ENCODE results near the gene PMCH.
"Not testable (repeated sequence)": the region's sequence is repeated elsewhere in the genome, so short reads cannot be mapped to it uniquely, and the experiment has no call there.

PMCH gene

GRCh38 chr12:102172436-102172835, 25.2 kb downstream of the PMCH start:
- DNase-seq (ENCODE audit: low spot score) = no peak
- TF ChIP-seq, protein P1, sequence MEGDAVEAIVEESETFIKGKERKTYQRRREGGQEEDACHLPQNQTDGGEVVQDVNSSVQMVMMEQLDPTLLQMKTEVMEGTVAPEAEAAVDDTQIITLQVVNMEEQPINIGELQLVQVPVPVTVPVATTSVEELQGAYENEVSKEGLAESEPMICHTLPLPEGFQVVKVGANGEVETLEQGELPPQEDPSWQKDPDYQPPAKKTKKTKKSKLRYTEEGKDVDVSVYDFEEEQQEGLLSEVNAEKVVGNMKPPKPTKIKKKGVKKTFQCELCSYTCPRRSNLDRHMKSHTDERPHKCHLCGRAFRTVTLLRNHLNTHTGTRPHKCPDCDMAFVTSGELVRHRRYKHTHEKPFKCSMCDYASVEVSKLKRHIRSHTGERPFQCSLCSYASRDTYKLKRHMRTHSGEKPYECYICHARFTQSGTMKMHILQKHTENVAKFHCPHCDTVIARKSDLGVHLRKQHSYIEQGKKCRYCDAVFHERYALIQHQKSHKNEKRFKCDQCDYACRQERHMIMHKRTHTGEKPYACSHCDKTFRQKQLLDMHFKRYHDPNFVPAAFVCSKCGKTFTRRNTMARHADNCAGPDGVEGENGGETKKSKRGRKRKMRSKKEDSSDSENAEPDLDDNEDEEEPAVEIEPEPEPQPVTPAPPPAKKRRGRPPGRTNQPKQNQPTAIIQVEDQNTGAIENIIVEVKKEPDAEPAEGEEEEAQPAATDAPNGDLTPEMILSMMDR (IDR thresholded peaks at IDR 0.05; ENCODE audit: extremely low read depth, missing control alignments) = no peak

DNA sequence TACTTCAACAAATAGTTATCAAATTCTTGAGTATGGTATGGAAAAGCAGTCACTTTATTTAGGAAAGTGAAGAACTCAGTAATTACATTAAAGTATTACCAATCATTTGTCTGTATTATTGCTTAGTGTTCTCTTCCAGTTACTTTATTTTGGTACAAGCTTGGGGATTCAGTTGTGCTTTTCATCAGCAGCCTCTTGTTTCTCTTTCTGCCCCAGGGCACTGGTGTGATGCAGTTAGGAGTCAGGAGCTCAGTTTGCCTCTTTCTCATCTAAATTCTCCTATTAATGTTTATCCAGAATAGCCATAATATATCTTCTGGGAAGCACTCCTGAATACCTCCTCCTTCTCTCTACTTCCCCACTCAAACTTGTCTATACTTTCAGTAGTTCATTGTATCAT, 25.7 kb downstream of the PMCH start:
- TF ChIP-seq, protein P1 (IDR thresholded peaks at IDR 0.05; ENCODE audit: extremely low read depth, missing control alignments) = no peak
- no peak for DNase-seq (ENCODE audit: low spot score)

DNA sequence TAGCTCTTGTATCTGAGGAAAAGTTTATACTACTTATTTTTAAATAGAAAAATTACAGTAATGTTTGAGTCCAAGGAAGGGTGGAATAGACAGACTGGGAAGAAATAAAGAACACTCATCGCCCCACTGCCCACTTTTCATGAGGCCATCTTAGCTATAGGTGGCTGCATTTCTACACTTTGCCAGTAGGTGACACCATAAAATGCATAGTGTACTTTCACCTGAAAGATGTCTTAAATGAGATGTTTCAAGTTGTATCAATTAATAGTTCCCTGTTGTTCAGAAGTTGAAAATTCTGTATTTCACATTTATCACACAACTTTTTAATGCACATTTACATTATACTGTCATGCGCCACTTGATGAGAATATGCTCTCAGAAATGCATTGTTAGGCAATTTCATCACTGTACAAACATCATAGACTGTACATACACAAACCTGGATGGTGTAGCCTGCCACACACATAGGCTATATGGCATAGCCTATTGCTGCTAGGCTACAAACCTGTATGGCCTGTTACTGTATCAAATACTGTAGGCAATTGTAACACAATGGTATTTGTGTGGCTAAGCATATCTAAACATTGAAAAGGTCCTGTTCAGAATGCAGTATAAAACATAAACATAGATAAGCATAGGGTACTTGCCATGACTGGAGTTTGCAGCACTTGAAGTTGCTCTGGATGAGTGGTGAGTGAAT, 27.6 kb downstream of the PMCH start:
- TF ChIP-seq, protein P1 (IDR thresholded peaks at IDR 0.05; ENCODE audit: extremely low read depth, missing control alignments) = peak; percentile 48
- peak; percentile 12 for DNase-seq (ENCODE audit: low spot score)

GRCh38 chr12:102167821-102168604, 29.6 kb downstream of the PMCH start:
- TF ChIP-seq, protein P1 (IDR thresholded peaks at IDR 0.05; ENCODE audit: extremely low read depth, missing control alignments) = no peak
- peak; percentile 12 for DNase-seq (ENCODE audit: low spot score)

GRCh38 chr12:102163383-102163782, 34.2 kb downstream of the PMCH start:
- DNase-seq (ENCODE audit: low spot score) = no peak
- TF ChIP-seq, protein P1 (IDR thresholded peaks at IDR 0.05; ENCODE audit: extremely low read depth, missing control alignments) = no peak

DNA sequence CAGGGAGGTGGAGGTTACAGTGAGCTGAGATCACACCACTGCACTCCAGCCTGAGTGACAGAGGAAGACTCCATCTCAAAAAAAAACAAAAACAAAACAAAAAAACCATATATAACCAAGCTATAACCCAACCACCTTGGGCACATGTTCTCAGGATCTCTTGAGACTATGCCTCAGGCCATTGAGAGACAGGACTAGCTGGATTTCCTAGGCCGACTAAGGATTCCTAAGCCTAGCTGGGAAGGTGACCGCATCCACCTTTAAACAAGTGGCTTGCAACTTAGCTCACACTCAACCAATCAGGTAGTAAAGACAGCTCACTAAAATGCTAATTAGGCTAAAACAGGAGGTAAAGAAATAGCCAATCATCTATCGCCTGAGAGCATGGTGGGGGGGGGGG, 42.4 kb downstream of the PMCH start:
- not testable (repeated sequence) for DNase-seq (ENCODE audit: low spot score)

DNA sequence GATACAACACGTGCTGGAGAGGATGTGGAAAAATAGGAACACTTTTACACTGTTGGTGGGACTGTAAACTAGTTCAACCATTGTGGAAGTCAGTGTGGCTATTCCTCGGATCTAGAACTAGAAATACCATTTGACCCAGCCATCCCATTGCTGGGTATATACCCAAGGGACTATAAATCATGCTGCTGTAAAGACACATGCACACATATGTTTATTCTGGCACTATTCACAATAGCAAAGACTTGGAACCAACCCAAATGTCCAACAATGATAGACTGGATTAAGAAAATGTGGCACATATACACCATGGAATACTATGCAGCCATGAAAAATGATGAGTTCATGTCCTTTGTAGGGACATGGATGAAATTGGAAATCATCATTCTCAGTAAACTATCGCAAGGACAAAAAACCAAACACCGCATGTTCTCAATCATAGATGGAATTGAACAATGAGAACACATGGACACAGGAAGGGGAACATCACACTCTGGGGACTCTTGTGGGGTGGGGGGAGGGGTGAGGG, 50.5 kb downstream of the PMCH start:
- not testable (repeated sequence) for DNase-seq (ENCODE audit: low spot score)
